GM08714 (cell line): ENCODE data around the gene ZNF135.

Experiments used
- H3K4me3 ChIP-seq: fragments of 200-500 bp; sonication (Bioruptor generic); 2 replicates; pipeline ENCODE4 v1.5.1; 2014; ENCODE audit warnings: mild to moderate bottlenecking, low read length, inconsistent platforms
- ZNF274 ChIP-seq: IDR thresholded peaks from 2 replicates; pipeline ENCODE4 v1.6.1; 2012; ENCODE audit warnings: mild to moderate bottlenecking, low read depth, low read length

The ZNF135 gene

DNA sequence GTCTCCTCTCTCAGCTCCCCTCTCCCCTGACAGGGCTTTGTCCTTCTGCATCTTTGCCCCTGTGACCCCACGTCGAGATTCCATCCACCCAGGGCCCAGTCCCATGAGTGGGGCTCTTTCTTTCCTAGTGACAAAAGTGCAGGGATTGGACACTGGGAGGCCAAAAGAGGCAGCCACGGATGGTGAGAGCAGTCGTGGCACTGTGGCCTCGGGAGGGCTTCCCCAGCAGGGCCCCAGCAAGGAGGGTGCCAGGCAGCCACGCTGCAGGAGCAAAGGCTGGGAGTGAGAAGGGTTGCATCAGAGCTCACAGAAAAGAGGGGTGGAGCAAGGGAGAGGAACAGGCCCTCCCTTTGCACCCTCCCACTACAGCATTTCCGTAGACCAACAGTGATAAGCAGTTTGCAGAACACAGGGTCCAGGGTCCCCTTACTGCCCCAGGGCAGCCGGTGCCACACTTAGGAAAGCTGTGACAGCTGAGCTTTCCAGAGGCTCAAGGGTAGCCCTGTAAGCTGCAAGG, 20.3 kb upstream of the ZNF135 start:
- TF ChIP-seq ZNF274, result no peak
- H3K4me3 ChIP-seq, result no peak overlapping the region

DNA sequence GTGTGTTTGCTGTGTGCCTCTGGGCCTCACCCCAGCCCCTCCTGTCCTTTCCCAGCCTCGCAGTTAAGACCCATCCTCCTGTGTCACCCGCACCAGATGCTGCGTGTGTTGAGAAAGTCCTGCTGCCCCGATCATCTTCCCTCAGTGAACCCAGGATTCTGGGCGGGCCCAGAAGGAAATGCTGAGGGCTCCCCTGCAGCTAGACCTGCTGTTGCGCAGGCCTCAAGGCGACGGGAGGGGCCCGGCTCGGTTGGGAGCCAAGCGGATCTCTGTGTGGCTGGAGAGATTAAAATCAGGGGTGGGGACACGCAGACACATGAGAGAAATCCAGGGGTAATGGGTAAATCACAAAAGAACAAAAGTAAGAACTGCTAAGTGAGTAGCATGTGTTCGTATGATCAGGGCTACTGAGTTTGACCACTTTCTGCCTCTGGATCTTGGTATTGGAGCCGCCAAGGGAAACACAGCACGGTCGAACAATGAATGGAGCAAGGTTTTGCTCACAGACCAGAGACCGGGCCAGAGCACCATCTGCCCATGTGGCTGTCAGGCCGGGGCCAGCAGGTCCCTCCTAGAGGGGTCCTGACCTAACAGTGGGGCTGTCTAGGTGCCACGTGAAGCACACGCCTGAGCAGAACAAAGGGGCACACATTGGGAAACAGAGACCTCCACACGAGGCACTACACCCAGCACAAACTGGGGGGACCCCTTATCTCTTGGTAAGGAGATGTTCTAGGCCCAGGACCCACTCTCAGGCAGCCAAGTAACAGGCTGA, 18.1 kb upstream of the ZNF135 start:
- no peak for TF ChIP-seq ZNF274

GRCh38 chr19:58042495-58043340, 16.4 kb upstream of the ZNF135 start:
- H3K4me3 ChIP-seq, result no peak overlapping the region
- TF ChIP-seq ZNF274, result no peak

More for the DNA sequence above, 18.1 kb upstream of the ZNF135 start:
- H3K4me3 ChIP-seq, result no peak overlapping the region

DNA sequence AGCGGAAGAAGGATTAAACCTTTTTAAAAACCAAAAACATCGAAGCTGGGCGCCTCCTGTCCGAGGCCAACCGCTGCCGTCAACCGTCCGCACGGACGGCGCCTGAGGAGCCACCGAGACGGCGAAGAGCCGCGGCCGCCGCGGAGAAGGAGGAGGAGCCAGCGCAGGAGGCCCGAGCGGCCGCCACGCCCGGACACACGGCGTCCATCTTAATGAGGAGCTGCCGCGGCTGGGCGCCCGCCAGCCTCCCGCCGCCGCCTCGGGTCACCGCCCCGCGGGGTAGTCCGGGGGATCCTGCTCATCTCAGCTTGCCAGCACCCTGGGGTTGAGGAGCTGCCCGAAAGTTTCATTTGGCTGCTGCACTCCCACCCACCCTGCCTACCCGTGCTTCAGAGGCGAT, 14.7 kb upstream of the ZNF135 start:
- TF ChIP-seq ZNF274, result no peak

GRCh38 chr19:58044886-58045285, 14.2 kb upstream of the ZNF135 start:
- H3K4me3 ChIP-seq, result no peak overlapping the region
- TF ChIP-seq ZNF274, result no peak

More for the DNA sequence above, 14.7 kb upstream of the ZNF135 start:
- no peak overlapping the region for H3K4me3 ChIP-seq

GRCh38 chr19:58045411-58046050, 13.6 kb upstream of the ZNF135 start:
- H3K4me3 ChIP-seq, result no peak overlapping the region
- no peak for TF ChIP-seq ZNF274

DNA sequence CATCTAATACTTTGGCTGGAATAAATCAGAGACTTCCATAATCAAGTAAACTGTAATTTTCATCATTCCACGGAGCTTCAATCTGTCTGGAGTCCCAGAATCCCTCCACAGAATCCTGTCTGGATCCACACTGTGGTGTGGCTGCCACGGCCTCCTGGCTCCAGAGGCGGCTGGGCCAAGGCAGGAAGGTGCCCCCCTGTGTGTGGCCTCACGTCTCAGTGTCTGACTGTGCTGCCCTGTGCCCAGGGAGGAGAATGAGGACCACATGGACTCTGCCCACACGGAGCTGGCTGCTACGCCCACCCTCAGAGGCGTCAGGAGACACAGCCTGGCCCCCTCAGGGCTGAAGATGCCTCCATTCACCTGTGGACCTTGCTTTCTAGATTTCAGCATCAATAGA, 12.2 kb upstream of the ZNF135 start:
- H3K4me3 ChIP-seq, result no peak overlapping the region
- no peak for TF ChIP-seq ZNF274

DNA sequence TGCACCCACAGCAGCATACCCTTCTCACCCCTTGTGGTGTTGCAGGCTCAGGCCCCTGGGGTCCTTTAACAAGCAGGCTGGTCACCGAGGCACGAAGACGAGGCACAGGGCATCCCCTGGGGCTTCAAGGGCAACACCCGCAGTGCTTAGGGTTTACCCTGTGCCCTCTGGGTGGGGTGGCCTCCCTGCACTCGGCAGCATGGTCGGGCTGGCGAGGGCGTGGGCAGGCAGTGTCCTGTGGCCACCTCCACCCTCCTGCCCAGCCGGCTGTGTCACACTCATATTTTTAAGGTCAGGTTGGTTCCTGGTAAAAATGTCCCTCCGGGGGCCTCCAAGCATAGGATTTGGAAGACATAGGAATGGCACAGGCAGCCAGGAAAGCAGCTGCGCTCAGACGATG, 11.4 kb upstream of the ZNF135 start:
- no peak overlapping the region for H3K4me3 ChIP-seq

DNA sequence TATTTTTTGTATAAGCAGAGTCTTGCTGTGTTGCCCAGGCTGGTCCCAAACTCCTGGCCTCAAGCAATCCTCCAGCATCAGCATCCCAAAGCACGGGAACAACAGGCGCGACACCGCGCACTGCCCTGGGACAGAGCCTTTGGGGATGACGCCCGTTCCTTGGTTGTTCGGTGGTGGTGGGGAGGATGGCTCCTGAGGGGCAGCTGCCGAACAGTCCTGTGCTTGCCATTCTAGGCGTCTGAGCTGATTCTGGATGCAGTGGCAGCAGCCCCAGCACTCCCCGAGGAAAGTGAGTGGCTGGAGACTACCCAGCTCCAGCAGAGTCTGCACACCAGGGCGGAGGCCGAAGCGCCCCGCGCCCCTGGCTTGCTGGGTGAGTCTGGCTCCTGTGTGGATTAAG, 6.8 kb upstream of the ZNF135 start:
- no peak for TF ChIP-seq ZNF274

More for the DNA sequence above, 11.4 kb upstream of the ZNF135 start:
- no peak for TF ChIP-seq ZNF274

DNA sequence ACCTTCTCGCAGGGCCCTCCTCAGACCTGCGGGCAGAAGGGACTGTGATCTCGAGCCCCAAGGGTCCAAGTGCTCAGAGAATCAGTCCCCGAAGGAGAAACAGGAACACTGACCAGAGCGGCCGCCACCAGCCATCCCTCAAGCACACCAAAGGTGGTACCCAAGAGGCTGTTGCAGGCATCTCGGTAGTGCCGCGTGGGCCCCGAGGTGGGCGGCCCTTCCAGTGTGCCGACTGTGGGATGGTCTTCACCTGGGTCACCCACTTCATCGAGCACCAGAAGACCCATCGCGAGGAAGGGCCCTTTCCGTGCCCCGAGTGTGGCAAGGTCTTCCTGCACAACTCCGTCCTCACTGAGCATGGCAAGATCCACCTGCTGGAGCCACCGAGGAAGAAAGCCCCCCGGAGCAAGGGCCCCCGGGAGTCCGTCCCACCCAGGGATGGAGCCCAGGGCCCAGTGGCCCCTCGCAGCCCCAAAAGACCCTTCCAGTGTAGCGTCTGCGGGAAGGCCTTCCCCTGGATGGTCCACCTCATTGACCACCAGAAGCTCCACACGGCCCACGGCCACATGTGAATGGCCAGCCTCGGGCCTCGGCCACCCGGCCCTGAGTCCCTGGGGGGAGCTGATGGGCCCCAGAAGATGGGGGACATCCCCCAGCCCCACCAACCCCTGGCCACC, 5.5 kb upstream of the ZNF135 start:
- TF ChIP-seq ZNF274, result no peak
- H3K4me3 ChIP-seq, result no peak overlapping the region

More for the DNA sequence above, 6.8 kb upstream of the ZNF135 start:
- H3K4me3 ChIP-seq, result no peak overlapping the region

GRCh38 chr19:58054901-58055874, 3.9 kb upstream of the ZNF135 start:
- no peak for TF ChIP-seq ZNF274
- no peak overlapping the region for H3K4me3 ChIP-seq

DNA sequence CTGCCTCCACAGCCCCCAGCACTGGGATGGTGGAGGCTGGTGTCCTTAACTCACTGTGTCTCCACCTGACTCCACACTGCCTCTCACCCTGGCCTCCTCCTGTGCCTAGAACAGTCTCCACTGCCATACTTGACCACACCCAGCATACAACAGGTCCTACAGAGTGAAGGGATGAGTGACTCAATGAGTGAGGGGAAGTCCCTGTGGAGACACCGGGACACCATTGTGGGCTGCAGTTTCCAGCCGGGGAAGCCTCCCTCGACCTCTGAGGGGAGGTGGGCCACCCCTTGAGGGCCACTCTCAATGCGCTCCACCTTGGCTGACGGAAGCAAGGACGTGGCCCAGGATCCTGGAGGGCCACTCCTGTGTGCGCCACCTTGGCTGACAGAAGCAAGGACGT, 2.8 kb upstream of the ZNF135 start:
- no peak overlapping the region for H3K4me3 ChIP-seq
- no peak for TF ChIP-seq ZNF274

DNA sequence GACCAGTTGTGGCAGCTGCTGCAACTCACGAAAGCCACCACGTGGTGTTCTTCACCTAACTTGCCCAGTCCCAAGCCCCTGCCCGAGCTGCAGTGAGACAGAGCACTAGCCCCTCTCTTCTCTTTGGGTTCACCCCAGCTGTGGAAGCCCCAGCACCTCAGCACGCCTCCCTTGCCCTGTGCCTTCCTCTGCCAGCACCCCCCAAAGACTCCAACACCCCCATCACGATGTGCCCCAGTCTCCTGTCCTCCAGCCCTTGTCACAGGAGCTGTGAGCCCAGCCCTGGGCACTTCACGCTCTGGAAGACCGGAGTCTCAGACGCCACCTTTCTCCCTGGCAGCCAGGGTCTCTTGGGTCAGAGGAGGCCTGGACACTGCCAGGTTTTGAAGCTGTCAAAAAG, 2.2 kb upstream of the ZNF135 start:
- H3K4me3 ChIP-seq, result no peak overlapping the region
- TF ChIP-seq ZNF274, result no peak
